Fibroblast of pulmonary artery (primary cell): ENCODE data around the gene GRAMD2B.

Experiments used
- DNase-seq: peaks from one replicate; pipeline ENCODE4 v3.0.0-alpha.2; 2010; ENCODE audit warnings: low read depth
- H3K4me3 ChIP-seq: replicated peaks from 2 replicates; pipeline ENCODE4 v1.5.1; 2011; ENCODE audit warnings: low read depth, mild to moderate bottlenecking, control low read depth, low read length, moderate library complexity
- TF ChIP-seq, protein P1 (sequence below): IDR thresholded peaks from 2 replicates; pipeline ENCODE4 v1.5.1; 2011; ENCODE audit warnings: mild to moderate bottlenecking, control low read depth, low read length, inconsistent platforms; ENCODE audit errors: missing control alignments

The GRAMD2B gene

DNA sequence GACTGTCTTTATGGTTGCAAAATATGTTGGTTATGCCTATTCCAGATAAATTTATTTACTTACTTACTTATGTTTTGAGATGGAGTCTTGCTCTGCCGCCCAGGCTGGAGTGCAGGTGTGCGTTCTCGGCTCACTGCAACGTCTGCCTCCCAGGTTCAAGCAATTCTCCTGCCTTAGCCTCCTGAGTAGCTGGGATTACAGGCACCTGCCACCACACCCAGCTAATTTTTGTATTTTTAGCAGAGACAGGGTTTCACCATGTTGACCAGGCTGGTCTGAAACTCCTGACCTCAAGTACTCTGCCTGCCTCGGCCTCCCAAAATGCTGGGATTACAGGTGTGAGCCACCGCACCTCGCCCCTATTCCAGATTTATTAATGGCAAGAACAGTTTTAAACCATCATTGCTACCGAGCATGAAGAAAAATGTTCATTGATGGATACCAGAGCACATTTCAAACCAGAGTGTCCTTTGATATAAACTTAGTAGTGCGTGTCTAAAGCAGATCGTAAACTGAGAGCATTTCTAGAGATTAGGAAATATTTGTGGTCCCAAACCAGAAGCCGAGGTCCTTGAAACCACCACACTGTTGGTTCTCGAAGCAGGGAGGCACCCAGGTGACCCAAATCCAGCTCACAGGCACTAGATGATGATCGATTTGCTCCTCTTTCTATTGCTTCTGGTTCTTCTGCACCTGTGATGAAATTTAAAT, 85.2 kb downstream of the GRAMD2B start:
- no peak for DNase-seq
- H3K4me3 ChIP-seq, result no peak overlapping the region
- TF ChIP-seq, protein P1, sequence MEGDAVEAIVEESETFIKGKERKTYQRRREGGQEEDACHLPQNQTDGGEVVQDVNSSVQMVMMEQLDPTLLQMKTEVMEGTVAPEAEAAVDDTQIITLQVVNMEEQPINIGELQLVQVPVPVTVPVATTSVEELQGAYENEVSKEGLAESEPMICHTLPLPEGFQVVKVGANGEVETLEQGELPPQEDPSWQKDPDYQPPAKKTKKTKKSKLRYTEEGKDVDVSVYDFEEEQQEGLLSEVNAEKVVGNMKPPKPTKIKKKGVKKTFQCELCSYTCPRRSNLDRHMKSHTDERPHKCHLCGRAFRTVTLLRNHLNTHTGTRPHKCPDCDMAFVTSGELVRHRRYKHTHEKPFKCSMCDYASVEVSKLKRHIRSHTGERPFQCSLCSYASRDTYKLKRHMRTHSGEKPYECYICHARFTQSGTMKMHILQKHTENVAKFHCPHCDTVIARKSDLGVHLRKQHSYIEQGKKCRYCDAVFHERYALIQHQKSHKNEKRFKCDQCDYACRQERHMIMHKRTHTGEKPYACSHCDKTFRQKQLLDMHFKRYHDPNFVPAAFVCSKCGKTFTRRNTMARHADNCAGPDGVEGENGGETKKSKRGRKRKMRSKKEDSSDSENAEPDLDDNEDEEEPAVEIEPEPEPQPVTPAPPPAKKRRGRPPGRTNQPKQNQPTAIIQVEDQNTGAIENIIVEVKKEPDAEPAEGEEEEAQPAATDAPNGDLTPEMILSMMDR, result no peak

DNA sequence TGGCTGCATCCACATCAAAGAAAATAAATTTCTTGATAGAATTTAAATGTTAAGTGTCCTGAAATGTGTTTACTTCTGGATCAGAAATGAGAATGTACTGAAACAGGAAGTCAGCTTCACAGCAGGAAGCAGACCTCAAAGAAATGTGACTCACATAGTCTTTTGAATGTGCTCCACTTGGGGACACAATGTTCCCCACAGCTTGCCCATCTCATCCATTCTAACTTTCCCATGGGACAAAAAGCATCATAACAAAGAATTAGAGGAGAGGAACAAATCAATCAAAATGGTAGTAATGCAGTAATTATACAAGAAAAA, 85.7 kb downstream of the GRAMD2B start:
- TF ChIP-seq, protein P1, result no peak
- H3K4me3 ChIP-seq, result no peak overlapping the region
- peak; percentile 64 for DNase-seq

DNA sequence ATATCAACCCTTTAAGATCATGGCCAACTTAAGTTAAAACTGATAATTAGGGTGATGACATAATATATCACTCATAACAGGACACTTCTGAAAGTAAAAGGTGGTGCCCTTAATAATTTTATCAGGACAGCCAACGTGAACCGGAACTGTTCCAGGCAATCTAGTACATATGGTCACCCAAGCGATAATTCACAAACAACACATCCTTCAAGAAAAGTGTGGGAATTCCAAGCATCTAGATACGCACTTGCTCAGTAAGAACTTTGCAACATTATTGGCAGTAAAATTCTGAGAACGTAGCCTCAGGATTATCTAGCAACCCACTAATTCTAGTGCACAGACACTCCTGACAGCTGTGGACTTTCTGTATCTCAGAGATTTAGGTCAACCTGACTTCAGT, 86.1 kb downstream of the GRAMD2B start:
- no peak overlapping the region for H3K4me3 ChIP-seq
- DNase-seq, result peak; percentile 46
- TF ChIP-seq, protein P1, result no peak

DNA sequence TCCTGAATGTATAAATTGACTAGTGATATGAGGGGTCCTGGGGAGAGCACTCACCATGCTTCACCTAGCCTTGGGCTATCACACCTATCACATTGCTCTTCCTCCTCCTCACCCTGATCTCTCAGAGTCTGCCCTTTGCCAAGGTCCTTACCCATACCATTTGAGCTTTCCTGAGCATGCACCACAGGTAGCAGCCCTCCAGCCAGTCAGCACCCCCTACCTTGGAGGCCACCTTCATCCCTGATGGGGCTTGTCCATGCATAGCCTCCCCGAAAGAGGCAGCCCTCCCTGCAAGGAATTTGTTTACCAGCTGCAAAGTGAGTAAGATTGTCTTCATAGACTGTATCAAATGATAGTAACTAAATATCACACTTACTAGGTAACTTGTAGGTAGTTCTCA, 88.8 kb downstream of the GRAMD2B start:
- TF ChIP-seq, protein P1, result no peak
- H3K4me3 ChIP-seq, result no peak overlapping the region
- DNase-seq, result no peak

DNA sequence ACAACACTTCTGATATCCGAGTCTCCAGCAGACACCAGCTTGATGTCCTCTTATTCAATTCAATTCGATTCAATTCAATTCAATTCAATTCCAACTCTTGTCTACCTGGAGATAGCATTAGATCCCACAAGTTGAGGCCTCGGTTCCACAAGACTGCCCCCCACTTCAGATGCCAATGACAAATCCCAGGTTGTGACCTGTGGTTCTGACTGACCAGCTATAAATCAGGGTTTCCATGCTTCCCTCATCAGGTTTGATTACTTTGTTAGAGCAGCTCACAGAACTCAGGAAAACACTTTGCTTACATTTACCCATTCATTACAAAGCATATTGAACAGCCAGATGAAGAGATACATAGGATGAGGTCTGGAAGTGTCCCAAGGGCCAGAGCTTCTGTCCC, 89.2 kb downstream of the GRAMD2B start:
- no peak overlapping the region for H3K4me3 ChIP-seq
- TF ChIP-seq, protein P1, result no peak
- DNase-seq, result no peak

DNA sequence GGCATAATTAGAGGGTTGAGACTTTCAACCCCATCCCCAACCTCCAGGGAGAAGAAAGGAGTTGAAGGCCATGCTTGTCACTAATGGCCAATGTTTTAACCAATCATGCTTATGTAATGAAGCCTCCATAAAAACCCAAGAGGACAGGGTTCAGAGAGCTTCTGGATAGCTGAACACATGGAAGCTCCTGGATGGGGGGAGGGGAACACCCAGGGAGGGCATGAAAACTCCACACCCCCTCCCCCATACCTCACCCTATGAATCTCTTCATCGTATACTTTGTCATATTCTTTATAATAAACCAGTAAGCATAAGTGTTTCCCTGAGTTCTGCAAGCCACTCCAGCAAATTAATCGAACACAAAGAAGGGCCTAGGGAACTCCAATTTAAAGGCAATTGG, 90.1 kb downstream of the GRAMD2B start:
- TF ChIP-seq, protein P1, result no peak
- no peak overlapping the region for H3K4me3 ChIP-seq
- DNase-seq, result no peak

DNA sequence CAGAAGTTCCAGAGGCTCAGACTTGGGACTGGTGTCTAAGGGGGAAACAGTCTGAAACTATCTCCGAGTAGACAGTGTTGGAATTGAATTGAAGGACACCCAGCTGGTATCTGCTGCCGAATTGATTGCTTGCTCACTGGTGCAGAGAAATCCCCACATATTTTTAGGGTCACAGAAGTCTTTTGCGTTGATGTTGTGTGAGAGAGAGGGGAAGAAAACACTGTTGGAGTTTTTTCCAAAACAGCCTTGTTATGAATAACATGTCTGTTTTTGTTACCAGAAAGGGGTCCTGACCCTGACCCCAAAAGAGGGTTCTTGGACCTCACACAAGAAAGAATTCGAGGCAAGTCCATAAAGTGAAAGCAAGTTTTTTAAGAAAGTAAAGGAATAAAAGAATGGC, 90.5 kb downstream of the GRAMD2B start:
- no peak overlapping the region for H3K4me3 ChIP-seq
- no peak for DNase-seq
- TF ChIP-seq, protein P1, result no peak
